Left lung (tissue), 10 donors: ENCODE results near the gene ADCY3. TPM values are rescaled to one million over a fixed set of nuclear protein-coding genes. Genes with fewer than 3 reads are reported as not detected.
"Not testable (repeated sequence)": the region's sequence is repeated elsewhere in the genome, so short reads cannot be mapped to it uniquely, and the experiment has no call there.

Experiments used
- ATAC-seq: fragments of 200-7000 bp; cut with Tn5 transposase; one replicate; pipeline ENCODE4 v1.9.1; 2020; ENCODE audit warnings: moderate library complexity
- DNase-seq, 4 donors: peaks; one replicate each; pipeline ENCODE4 v3.0.0-alpha.2; 2013 to 2020
- H3K27ac ChIP-seq, 2 donors: fragments of 200-600 bp; sonication (generic) in 1 of 2; one replicate each; pipeline versions ENCODE4 v1.5.0 to v1.8.0; 2020 to 2021
- H3K27me3 ChIP-seq, 2 donors: fragments of 200-600 bp; sonication (generic) in 1 of 2; one replicate each; pipeline versions ENCODE4 v1.5.0 to v1.8.0; 2020 to 2021
- H3K36me3 ChIP-seq, 2 donors: fragments of 200-600 bp; sonication (generic) in 1 of 2; one replicate each; pipeline versions ENCODE4 v1.5.0 to v1.8.0; 2020 to 2021
- H3K4me1 ChIP-seq, 2 donors: fragments of 200-600 bp; one replicate each; pipeline ENCODE4 v1.8.0; 2021
- H3K4me3 ChIP-seq, 2 donors: fragments of 200-600 bp; sonication (generic) in 1 of 2; one replicate each; pipeline versions ENCODE4 v1.5.0 to v1.8.0; 2020 to 2021; ENCODE audit warnings: mild to moderate bottlenecking in 1 of 2
- H3K9me3 ChIP-seq, 2 donors: fragments of 200-600 bp; sonication (generic) in 1 of 2; one replicate each; pipeline versions ENCODE4 v1.5.0 to v1.8.0; 2020 to 2021
- intact Hi-C, 2 donors: fragments of 100-400 bp; cut with DNase I; formaldehyde crosslinking; loops; one replicate each; pipeline versions ENCODE4 v1.11.2 to v1.14.2; 2022
- polyA plus RNA-seq, 6 donors: library from polyadenylated mRNA; unstranded; fragments of 120-200 nt; gene quantifications; one replicate each; pipeline ENCODE4 v1.2.1, GENCODE V29; 2013; ENCODE audit not compliant: insufficient read length in 6 of 6
- total RNA-seq, 2 donors: library from RNA; stranded (reverse); fragmentation: NEBNext Ultra II Directional; extraction: Animal tissue kit (Norgen Biotek cat#: 25700); gene quantifications; one replicate each; pipeline ENCODE4 v1.2.1, GENCODE V29; 2021
- TF ChIP-seq, protein P1 (sequence below), 2 donors: fragments of 200-600 bp; sonication (generic) in 1 of 2; IDR thresholded peaks; one replicate each; pipeline versions ENCODE4 v1.5.0 to v1.8.0; 2021; ENCODE audit warnings: antibody characterized with exemption in 2 of 2
- donor health status: DM: no; HTN: yes; CAD: no.
- donor health status: DM: no; HTN: no; CAD: no.

The ADCY3 gene
- total and polyA plus RNA-seq, 8 donors, result 31.4 to 50.5 (median 38.8) TPM

DNA sequence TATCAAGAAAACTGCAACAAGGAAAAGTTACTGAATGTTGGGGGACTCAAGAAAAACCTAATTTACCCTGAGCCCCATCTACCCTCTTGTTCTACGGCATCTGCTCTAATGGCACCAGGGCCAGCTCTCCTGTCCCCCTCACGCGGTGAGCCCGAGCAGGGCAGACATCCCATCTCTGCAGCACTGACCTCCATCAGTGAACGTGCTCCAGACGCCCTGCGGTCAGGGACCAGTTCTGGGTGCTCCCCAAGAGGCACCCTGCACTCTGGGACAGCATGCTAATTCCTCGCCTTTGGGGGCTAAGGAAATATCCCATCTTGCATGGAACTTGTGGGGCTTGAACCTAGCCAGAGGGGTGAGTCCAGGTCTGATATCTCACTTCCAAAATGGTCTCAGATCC, 83.8 kb downstream of the ADCY3 start:
- DNase-seq, result no peak
- H3K27ac ChIP-seq, result no peak overlapping the region
- no peak overlapping the region for H3K4me3 ChIP-seq
- H3K4me1 ChIP-seq, result no peaks in the 10 kb centered on the region
- H3K9me3 ChIP-seq, result no peaks in the 10 kb centered on the region
- TF ChIP-seq, protein P1, sequence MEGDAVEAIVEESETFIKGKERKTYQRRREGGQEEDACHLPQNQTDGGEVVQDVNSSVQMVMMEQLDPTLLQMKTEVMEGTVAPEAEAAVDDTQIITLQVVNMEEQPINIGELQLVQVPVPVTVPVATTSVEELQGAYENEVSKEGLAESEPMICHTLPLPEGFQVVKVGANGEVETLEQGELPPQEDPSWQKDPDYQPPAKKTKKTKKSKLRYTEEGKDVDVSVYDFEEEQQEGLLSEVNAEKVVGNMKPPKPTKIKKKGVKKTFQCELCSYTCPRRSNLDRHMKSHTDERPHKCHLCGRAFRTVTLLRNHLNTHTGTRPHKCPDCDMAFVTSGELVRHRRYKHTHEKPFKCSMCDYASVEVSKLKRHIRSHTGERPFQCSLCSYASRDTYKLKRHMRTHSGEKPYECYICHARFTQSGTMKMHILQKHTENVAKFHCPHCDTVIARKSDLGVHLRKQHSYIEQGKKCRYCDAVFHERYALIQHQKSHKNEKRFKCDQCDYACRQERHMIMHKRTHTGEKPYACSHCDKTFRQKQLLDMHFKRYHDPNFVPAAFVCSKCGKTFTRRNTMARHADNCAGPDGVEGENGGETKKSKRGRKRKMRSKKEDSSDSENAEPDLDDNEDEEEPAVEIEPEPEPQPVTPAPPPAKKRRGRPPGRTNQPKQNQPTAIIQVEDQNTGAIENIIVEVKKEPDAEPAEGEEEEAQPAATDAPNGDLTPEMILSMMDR (IDR thresholded peaks at IDR 0.05), result no peak
- peaks cover 0 to 13% of the 10 kb centered on the region in 2 donors for H3K36me3 ChIP-seq
- no peaks in the 10 kb centered on the region for H3K27me3 ChIP-seq
- ATAC-seq, result no peak
- intact Hi-C loops, result no loop called here

DNA sequence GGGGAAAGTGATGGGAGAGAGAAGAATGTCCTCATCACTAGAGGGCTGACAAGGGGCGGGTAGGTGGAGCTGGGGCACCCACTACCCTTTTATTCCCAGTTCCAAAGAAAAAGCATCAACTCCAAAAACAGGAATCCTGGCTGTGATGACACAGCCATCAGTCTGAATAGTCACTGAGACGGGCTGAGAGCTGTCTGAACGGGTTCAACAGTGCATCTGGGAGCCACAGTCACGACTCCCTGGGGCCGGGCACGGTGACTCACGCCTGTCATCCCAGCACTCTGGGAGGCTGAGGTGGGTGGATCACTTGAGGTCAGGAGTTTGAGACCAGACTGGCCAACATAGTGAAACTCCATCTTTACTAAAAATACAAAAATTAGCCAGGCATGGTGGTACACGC, 84.6 kb downstream of the ADCY3 start:
- DNase-seq, intact Hi-C loops, H3K4me3 ChIP-seq, H3K9me3 ChIP-seq, ATAC-seq, H3K4me1 ChIP-seq, H3K27me3 ChIP-seq, H3K27ac ChIP-seq: not testable (repeated sequence)
- peaks cover 0 to 13% of the 10 kb centered on the region in 2 donors for H3K36me3 ChIP-seq

DNA sequence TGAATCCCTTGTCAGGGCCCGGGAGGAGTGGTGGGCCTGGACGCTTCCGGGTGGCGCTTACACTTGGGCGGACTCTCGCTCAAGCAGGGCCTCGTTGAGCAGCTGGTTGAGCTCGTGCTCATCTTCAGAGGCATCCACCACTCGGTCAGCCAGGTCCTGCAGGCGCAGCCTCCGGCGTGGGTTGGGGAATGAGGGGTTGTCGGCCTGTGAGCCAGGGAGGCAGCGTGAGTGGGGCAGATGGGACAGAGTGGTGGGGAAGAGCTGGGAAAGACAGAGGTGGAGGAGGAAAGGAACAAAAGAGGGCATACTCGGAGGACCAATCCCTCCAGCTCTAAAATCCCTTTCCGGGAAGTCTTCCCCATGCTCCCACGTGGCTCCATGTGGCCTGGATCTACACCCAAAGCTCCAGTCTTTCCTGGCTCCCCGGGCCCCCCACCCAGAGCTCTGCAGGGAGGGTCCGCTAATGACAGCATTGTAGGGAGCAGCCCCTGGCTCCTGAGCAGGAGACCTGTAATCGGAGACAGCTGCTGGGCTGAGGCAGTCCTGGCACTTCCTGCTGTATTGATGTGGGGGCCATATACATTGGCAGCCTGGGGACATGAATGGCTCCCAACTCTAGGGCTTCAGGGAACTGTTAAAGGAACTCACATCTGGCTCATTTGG, 85.2 kb downstream of the ADCY3 start:
- ATAC-seq (no peak), DNase-seq (no peak)
- Histone ChIP-seq H3K27me3 (no peaks in the 10 kb centered on the region), H3K4me1 (no peaks in the 10 kb centered on the region), H3K4me3 (no peak overlapping the region), H3K9me3 (no peaks in the 10 kb centered on the region), H3K36me3 (peaks cover 0 to 13% of the 10 kb centered on the region in 2 donors), H3K27ac (no peak overlapping the region)
- intact Hi-C loops, result no loop called here
- TF ChIP-seq, protein P1 (IDR thresholded peaks at IDR 0.05), result no peak

DNA sequence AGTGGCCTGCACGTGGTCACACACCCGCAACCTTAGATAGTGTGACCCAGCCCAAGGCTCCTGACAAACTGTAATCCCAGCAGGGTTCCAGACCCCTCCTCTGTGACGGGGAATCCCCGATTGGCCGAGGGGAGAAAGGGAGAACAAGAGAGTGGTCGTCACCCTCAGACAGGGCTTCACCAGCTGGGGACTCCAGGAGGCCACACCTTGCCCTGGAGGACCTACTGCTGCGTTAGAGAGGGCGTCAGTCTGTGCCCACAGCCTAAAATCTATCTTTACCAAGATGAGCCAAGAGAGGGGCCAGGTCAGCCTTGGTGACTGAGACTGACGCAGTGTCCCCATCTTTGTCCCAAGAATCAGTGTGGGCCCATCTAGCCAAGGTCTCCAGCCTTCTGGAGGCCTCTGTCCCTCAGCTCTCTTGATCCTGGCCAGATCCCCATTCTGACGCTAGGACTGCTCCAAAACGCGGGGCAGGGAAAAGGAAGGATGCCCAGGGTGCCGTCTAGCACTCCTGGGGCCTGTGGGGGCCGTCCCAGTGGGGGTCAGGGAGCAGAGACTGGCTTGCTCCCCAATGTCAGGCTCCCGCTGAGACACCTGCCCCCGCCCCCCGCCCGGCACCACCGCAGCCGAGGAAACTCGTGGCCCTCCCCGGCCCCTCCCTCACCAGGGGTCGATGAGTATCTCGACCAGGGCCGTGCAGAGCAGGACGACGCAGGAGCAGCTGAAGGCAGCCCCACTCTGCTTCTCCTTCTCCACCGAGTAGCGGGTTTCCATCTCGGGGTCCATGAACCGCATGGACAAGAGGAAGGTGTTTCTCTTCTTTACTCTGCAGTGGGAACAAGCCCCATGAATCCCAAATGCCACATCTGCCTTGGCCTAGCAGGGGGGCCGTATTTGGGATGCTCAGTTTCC, 86.0 kb downstream of the ADCY3 start:
- H3K9me3 ChIP-seq, result no peaks in the 10 kb centered on the region
- TF ChIP-seq, protein P1 (IDR thresholded peaks at IDR 0.05), result no peak
- no peak overlapping the region for H3K27ac ChIP-seq
- H3K36me3 ChIP-seq, result peaks cover 0 to 13% of the 10 kb centered on the region in 2 donors
- H3K27me3 ChIP-seq, result no peaks in the 10 kb centered on the region
- DNase-seq (no peak), ATAC-seq (no peak)
- H3K4me1 ChIP-seq, result no peaks in the 10 kb centered on the region
- intact Hi-C loops, result no loop called here
- no peak overlapping the region for H3K4me3 ChIP-seq

DNA sequence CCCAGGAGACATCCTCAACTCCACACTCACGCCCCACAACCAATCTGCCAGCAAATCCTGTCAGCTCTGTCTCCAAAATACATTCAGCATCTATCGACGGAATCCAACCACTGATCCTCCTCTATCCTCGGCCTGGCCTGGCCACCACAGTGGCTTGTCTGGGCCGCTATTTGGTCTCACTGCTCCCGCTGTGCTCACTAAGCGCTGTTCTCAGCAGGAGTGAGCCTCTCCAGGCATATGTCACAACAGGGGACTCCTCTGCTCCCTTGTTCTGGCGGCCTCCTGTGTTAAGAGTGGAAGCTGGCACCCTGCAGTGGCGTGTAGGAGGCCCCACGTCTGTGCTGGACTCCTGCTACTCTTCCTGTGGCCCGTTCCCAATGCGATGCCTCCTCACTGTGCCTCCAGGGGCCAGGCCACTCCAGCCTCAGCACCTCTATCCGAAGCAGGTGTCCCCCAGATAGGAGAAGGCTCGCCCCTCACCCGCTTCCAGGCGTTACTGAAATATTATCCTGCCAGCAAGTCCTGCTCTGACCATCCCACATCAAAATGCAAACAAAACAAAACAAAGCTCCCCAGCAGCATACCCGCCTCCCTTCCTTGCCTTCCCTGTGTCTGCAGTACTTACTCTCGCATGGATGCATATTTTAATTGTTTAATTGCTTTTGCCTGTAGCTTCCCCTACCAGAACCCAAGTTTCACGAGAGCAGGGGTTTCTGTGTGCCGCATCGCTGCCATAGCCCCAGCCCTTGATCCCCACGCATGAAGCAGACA, 86.9 kb downstream of the ADCY3 start:
- TF ChIP-seq, protein P1 (IDR thresholded peaks at IDR 0.05), result no peak
- Histone ChIP-seq H3K27ac (no peak overlapping the region), H3K27me3 (no peaks in the 10 kb centered on the region), H3K9me3 (no peaks in the 10 kb centered on the region), H3K4me1 (no peaks in the 10 kb centered on the region), H3K36me3 (peaks cover 0 to 8% of the 10 kb centered on the region in 2 donors), H3K4me3 (no peak overlapping the region)
- no peak for ATAC-seq
- no peak for DNase-seq
- intact Hi-C loops, result no loop called here
